Middle frontal gyrus (tissue), 1 donor: Measurements from ENCODE around the gene SDR39U1.

Experiments used
- DNase-seq: peaks from one replicate; pipeline ENCODE4 v3.0.0-alpha.2; 2015; ENCODE audit warnings: low spot score; ENCODE audit errors: extremely low spot score

SDR39U1 gene

DNA sequence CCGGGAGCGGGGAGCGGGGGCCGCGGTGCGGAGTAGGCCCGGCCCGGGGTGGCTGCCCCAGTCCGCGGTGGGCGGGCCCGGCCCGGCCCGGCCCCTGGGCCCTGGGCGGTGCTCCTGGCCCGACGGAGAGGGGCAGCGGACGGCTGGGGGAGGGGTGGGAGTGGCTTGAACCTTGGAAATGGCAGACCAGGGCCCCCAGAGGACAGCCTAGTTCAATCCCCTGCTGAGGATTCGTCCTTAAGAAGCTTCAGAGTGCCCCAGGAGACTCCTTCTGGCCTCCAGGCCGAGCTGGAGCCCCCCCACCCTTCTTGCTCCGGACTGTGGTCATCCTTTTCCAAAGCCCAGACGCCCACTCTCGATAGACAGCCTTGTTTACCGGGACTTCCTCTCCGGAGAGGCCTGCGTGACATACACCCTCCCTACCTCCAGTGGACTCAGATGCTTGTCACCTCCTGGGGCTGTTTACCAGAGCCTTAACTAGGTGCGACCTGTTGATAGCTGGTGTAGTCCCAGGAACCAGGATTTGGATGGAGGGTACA lies 12.4 kb downstream of the SDR39U1 start:
- no peak for DNase-seq

DNA sequence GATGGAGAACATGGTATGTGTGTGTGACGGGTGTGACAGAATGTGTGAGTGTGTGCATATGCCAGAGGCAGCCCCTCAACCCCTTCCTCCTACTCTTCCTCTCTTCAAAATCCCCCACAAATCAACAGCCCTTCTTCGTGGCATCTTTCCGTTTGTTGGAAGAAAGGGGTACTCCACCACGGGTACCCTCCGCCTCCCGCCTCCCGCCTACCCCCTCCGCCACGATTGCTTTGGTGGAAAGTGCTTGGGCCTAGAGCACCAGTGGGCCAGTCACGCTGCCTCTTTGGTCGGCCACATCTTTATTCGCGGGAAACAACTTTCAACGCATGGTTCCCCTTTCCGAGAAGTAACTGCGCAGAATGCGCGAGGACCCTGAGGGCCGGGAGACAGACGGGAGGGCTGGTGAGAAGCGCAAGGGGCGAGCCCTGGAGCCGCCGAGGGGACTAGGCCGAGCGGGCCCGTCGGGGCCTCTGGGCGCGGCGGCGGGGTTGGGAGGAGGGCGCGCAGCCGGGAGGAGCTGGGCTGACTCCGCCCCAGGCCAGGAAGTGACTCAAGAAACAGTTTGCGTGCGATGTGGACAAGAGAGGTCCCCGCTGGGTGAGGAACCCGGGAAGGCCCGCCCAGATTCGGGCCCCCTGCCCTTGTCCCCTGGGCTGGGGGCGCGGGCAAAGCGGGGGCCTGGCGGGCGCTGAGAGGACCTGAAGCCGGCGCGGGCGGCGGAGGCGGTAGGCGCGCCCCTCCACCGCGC lies 13.0 kb downstream of the SDR39U1 start, which contains the start of the genes CBLN3 and KHNYN:
CBLN3 (minus strand) TSS at position 274 of the 748 bp plus-strand sequence. CDS start 614 bp downstream, outside the sequence.
KHNYN (plus strand) TSS at position 560 of the 748 bp plus-strand sequence. CDS start 777 bp downstream, outside the sequence.
- peak; percentile 62 for DNase-seq

DNA sequence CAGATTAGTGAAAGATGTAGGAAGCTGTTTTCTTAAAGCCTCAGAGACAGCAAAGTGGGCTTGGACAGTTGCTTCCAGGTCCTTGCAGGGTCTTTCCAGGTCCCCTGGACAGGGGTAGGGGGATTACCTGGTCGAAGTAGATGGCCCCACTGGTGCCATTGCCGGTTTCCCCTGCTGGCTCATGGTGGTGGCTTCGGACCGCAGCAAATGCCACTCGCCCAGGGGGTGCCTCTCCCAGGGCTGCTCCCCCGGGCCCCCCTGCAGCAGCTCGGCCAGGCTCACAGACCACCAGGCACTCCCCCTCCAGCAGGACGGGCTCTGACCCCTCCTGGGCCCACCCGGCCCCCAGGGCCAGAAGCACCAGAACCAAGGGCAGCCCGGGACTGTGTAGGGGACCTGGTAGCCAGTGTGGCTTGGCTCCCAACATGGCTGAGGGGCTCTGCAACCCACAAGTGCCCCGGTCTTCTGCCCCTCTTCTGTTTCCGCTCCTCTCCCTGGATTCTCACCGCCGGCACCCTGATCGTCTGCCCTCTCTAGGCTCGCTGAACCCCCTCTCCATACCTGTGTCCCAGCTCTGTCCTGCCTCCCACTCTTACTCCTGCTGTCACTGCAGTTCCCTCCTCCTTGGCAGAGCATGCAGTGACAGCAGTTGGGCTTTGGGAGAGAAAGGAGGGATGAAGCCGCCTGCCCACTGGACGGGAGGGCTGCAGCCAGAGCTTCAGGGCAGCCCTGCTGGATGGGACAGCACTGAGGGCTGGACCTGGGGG lies 13.8 kb downstream of the SDR39U1 start:
- no peak for DNase-seq

DNA sequence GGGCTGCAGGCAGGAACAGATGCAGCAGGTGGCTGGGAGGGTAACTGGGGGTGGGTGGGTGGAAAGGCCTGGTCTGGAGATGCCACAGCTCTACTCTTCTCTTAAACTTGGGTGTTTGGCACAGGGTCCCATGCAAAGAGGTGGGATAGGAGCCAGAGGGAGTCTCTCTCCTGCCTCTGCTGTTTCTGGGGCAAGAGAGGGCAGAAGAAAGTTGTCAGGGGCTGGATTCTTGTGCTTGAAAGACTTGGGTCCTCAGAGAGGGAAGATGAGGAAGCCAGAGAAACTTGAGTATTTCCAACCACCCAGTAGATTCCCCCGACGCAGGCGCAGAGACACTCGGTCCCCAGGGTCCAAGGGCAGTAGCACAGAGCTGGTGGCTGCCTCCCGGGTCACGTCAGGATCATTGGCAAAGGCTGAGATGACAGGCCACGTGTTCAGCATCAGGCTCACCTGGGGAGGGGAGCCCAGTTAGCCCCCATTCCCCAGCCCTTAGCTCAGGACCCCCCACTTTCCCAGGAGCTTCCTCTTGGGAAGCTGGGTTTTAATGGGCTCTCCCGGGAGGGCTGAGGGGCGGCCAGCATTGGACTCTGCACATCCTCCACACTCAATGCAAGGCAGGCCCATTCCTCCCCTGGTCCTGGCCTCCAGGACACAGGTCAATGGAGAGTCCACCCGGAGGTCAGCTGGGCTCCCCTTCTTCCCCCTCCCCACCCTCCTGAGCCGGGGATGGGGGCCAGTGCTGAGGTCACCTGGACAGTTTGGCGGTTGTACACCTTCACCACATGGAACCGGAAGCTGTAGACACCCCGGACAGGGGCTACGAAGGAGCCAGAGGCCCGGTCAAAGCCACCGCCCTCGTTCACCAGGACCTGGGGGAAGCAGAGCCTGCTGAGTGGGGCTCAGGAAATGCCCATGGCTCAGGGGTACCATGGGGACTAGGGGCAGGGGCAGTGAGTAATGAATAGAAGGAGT lies 14.8 kb downstream of the SDR39U1 start:
- no peak for DNase-seq

DNA sequence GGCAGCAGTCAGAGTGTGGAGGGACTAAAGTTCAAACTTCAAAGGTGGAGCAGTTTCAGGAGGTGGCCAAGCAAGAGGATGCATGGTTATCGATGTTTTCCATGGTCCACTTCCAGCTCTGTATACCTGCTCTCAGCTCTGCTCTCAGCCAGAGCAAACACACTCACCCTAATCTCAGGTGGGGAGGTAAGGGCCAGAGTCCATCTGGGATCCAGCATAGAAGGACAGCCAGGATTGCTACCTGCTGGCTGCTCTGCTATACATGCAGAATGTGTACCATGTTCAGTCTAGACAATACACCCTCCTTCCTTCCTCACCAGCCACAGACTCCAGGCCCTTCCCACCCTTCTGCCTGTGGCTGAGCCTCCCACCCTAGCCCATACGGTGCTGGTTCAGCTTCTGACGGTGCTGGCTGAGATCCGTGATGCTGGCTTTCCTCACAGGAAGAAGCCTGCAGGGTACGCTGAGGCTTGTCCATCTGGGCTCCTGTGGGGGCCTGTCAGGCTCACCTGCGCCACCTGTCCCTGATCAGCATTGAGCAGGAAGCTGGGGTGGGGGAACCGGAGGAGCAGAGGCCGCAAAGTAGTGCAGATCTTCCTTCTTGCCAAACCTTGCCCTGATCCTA lies 15.6 kb downstream of the SDR39U1 start:
- no peak for DNase-seq

DNA sequence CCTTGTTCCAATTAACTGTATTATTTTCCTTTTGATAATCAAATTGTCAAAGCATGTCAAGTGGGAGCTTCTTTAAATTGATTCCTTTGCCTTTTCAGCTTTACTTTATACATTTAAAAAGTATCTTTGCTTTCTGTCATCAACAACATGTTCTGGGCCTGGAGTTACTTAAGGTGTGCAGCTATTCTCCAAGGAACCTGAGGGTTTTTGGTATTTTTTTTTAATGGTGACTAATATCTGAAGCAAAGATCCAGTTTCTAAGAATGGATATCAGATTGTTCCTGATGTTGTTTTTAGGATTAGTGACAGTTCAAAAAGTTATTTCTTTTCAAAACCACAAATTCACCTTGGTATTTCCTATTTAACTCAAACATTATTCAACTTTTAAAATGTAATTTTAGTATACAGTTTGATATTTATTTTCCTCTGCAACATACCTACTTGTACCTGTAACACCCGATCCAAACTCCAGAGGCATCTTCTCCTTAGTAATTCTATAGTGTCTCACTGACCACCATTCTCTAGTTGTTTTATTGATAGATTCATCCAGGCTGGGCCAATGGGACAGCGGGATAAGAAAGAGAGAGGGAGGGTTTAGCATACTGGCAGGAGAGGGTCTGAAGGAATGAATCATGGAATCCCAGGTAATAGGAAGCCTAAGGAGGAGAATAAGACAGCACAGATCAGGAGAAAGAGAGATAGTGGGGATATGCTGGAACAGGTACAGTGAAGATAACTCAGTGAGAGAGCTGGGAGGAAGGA lies 16.2 kb downstream of the SDR39U1 start:
- DNase-seq, result no peak

DNA sequence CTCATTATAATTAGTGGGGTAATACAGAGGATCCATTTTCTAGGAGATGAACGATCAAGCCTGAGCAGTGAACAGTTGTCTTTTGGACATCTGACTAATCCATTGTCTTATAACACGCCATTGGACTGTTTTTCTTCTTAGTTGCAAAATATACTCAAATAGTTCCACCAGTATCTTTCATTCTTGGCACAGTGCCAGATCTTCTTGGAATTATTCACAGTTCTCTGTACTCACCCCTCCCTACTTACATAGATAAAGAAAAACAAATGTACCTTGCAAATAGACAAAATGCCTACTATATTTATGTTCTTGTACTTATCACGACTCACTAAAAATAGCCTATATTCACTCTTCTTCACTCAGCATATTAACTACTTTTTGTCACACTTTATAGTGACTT lies 16.9 kb downstream of the SDR39U1 start:
- no peak for DNase-seq

DNA sequence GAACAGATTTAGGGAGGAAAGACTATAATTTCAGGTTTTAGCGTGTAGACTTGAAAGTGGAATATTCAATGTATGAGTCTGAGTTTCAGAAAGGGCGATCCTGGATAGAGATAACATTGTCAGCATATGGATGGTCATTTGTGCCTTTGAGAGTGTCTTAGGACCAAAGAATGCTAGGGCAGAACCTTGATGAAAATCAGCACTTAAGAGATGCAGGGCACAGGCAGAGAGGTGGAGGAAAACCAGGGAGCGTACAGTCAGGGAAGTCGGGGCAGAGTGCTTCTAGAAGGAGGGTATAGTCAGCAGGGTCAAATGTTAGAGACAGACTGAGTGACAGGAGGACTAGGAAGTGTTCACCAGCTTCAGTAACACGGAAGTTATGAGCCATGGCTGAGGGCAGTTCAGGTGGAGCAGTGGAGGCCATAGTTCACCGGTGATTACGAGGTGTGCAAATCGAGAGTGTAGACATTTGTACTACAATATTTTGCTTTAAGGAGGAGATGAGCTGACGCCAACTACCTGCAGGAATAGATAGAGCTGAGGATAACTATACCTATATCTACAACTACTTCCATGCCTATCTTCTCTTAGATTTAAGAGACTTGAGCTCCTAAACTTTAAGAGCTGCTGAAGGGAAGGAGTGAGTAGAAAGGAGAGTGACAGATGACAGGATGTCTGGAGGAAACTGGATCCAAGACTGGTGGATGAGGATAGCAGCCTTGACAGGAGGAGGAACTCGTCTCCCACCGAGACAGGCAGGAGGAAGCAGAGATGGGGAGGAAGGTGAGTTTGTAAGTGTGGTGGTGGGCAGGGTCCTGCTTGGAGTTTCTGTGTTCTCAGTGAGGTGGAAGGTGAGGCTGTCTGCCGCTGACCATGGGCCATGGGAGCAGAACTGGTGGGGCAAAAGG lies 19.6 kb downstream of the SDR39U1 start:
- no peak for DNase-seq

DNA sequence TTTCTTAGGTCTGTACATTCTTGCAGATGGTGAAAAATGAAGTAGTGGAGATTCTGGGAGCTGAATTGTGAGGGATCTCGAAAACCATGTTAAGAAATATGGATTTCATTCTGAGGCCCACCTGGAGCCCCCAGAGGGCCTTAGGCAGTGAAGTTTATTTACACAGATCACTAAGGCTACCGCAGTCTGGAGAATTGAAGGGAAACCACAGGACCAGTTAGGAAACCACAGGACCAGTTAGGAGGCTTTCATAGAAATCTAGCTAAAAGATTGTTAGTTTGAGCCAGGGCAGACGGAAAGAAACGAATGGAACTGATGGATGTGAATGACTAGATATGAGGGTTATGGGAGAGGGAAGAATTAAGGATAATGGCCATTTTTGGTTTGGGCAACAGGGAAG lies 20.3 kb downstream of the SDR39U1 start:
- DNase-seq, result no peak

DNA sequence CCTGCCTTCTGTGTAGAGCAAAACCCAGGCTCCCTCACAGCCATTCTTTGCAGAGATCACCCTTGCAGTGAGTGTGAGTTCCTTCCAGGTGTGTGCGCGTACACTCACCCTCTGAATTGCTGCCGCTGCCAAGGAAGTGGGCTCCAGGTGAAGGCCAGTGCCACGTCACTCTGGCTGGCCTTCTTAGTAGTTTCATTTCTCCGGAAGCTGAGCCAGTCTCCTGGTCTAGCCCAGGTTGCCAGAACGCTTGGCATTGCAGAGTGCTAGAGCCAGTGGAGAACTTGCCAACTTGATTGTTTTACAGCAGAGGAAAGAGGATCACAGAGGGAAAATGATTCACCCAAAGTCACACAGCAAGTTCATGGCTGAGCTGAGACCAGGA lies 24.1 kb downstream of the SDR39U1 start:
- no peak for DNase-seq

DNA sequence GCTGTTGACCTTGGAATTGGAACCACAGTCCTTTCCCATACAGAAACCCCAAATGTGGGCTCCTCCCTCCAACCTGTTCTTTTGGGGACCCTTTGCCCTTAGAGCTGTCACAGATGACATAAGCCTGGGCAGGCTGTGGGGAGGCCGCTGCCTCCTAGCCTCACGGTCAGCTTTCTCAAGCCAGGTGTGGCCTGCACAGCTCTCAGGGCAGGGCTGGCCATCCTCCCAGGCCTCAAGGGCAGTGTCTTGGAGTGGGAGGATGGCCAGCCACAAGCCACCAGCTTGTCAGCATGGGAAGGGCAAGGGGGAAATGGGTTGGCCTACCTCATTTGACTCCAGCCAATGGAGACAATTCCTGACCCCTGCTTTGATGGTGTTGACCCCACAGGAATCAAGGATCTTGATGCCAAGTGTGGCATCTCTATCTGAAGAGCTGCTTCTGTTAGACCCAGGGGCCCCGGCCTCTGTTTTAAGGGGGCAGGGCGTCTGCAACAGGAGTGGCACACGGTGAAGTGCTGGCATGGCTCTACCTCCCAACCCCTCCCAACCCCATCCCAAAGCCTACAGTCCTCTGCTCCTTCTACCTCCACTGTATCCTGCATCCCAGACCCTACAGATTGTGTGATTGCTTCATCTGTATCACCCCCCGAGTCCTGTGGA lies 24.6 kb downstream of the SDR39U1 start:
- DNase-seq, result no peak

DNA sequence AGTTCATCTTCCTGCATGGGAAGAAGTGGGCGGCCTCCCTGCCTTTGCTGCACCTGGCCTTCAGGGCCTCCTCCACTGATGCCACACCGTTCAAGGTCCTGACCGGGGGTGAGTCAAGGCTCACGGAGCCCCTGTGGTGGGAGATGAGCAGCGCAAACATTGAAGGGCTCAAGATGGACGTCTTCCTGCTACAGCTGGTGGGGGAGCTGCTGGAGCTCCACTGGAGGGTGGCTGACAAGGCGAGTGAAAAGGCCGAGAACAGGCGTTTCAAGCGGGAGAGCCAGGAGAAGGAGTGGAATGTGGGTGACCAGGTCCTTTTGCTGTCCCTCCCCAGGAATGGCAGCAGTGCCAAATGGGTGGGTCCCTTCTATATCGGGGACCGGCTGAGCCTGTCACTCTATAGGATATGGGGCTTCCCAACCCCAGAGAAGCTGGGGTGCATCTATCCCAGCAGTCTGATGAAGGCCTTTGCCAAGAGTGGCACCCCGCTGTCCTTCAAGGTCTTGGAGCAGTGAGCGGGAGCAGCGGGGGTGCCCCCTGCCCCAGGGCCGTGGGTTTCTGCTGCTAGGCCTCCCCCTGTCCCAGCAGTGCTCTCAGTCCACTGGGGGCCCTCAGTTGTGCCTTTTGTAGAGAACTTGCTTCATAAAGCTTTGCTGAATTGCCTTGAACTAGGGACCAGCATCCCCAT lies 25.5 kb downstream of the SDR39U1 start:
- DNase-seq, result no peak

DNA sequence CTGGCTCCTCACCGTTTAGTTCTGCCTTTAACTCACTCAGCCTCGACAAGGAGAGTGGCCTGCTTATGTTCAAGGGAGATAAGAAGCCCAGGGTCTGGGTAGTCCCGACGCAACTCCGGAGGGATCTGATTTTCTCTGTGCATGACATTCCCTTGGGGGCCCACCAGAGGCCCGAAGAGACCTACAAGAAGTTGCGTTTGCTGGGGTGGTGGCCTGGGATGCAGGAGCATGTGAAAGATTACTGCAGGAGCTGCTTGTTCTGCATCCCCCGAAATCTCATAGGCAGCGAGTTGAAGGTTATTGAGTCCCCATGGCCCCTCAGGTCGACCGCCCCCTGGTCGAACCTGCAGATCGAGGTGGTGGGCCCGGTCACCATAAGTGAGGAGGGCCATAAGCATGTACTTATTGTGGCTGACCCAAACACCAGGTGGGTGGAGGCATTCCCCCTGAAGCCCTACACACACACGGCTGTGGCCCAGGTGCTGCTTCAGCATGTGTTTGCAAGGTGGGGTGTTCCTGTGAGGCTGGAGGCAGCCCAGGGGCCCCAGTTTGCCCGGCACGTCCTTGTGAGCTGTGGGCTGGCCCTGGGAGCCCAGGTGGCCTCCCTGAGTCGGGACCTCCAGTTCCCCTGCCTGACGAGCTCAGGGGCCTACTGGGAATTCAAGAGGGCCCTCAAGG lies 26.2 kb downstream of the SDR39U1 start:
- no peak for DNase-seq

DNA sequence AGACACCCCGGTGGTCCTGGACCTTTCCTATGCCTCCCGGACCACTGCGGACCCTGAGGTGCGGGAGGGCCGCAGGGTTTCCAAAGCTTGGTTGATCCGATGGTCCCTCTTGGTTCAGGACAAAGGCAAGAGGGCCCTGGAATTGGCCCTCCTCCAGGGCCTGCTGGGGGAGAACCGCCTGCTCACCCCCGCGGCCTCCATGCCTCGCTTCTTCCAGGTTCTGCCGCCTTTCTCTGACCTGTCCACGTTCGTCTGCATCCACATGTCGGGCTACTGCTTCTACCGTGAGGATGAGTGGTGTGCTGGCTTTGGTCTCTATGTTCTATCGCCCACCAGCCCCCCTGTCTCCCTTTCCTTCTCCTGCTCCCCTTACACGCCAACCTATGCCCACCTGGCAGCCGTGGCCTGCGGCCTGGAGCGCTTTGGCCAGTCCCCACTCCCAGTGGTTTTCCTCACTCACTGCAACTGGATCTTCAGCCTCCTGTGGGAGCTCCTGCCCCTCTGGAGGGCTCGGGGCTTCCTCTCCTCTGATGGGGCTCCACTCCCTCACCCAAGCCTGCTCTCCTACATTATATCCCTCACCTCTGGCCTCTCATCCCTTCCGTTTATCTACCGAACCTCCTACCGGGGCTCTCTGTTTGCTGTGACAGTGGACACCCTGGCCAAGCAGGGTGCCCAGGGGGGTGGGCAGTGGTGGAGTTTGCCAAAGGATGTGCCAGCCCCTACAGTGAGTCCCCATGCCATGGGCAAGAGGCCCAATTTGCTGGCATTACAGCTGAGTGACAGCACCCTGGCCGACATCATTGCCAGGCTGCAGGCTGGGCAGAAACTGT lies 26.9 kb downstream of the SDR39U1 start:
- no peak for DNase-seq

DNA sequence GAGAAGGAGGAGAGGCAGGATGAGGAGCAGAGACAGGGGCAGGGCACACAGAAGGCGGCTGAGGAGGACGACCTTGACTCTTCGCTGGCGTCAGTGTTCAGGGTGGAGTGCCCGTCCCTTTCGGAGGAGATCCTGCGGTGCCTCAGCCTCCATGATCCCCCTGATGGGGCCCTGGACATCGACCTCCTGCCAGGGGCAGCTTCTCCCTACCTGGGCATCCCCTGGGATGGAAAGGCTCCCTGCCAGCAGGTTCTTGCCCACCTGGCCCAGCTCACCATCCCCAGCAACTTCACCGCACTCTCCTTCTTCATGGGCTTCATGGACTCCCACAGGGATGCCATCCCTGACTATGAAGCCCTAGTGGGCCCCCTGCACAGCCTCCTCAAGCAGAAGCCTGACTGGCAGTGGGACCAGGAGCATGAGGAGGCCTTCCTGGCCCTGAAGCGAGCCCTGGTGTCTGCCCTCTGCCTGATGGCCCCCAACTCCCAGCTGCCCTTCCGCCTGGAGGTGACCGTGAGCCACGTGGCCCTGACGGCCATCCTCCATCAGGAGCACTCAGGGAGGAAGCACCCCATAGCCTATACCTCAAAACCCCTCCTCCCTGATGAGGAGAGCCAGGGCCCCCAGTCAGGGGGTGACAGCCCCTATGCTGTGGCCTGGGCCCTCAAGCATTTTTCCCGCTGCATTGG lies 27.7 kb downstream of the SDR39U1 start:
- DNase-seq, result no peak

DNA sequence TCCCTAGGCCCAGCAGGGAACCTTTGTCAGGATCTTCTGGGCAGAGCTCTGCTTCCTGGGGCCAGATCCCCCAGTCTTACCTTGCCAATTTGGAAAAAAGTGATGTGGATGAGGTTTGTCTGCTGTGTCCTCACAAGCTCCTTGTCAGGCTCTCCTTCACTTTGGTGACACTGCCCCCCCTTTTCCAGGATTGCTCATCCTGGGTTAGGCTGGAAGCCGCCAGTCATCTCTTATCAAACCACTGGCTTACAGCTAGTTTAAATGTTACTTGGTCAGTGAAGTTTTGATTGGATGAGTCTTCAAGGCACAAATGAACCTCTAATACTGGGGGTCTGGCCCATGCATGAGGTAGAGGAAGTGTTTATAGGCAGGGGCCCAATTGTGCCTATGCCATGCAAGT lies 28.5 kb downstream of the SDR39U1 start:
- DNase-seq, result no peak
